GM20431 (cell line): Measurements from ENCODE around the gene FGF18.
"Not testable (repeated sequence)": the region's sequence is repeated elsewhere in the genome, so short reads cannot be mapped to it uniquely, and the experiment has no call there.

Experiments used
- in situ Hi-C: fragments of 300-500 bp; cut with MseI, MboI; formaldehyde crosslinking; loops from one replicate; pipeline ENCODE4 v1.15.0; 2020; ENCODE audit warnings: low sequenced_read_pairs; ENCODE audit not compliant: unreplicated experiment

FGF18 gene

GRCh38 chr5:171398660-171399059 is 20.8 kb upstream of the FGF18 start:
- in situ Hi-C loops = not testable (repeated sequence)

GRCh38 chr5:171400169-171400568 is 19.3 kb upstream of the FGF18 start:
- in situ Hi-C loops = loop anchor here (25.0 kb wide), 1 partner anchor 637 kb away; no protein-coding TSS in a partner anchor

- in situ Hi-C loops = loop anchor here (25.0 kb wide), 1 partner anchor 636 kb away; no protein-coding TSS in a partner anchor
Observed at GRCh38 chr5:171401167-171401947, 18.1 kb upstream of the FGF18 start.

GRCh38 chr5:171402751-171403150 is 16.7 kb upstream of the FGF18 start:
- in situ Hi-C loops = loop anchor here (25.0 kb wide), 1 partner anchor 635 kb away; no protein-coding TSS in a partner anchor

GRCh38 chr5:171405615-171406014 is 13.8 kb upstream of the FGF18 start:
- in situ Hi-C loops = loop anchor here (25.0 kb wide), 1 partner anchor 632 kb away; no protein-coding TSS in a partner anchor

- in situ Hi-C loops = loop anchor here (25.0 kb wide), 1 partner anchor 630 kb away; no protein-coding TSS in a partner anchor
Observed at GRCh38 chr5:171407234-171407633, 12.2 kb upstream of the FGF18 start.

GRCh38 chr5:171409164-171410136 is 10.0 kb upstream of the FGF18 start:
- in situ Hi-C loops = loop anchor here (25.0 kb wide), 1 partner anchor 628 kb away; no protein-coding TSS in a partner anchor

- in situ Hi-C loops = loop anchor here (25.0 kb wide), 1 partner anchor 627 kb away; no protein-coding TSS in a partner anchor
Observed at GRCh38 chr5:171410181-171410580, 9.3 kb upstream of the FGF18 start.

GRCh38 chr5:171412186-171412585 is 7.3 kb upstream of the FGF18 start:
- in situ Hi-C loops = loop anchor here (25.0 kb wide), 1 partner anchor 625 kb away; no protein-coding TSS in a partner anchor

- in situ Hi-C loops = loop anchor here (25.0 kb wide), 1 partner anchor 624 kb away; no protein-coding TSS in a partner anchor
Observed at GRCh38 chr5:171413153-171413910, 6.1 kb upstream of the FGF18 start.

GRCh38 chr5:171413993-171414392 is 5.5 kb upstream of the FGF18 start:
- in situ Hi-C loops = loop anchor here (25.0 kb wide), 1 partner anchor 623 kb away; no protein-coding TSS in a partner anchor

- in situ Hi-C loops = loop anchor here (25.0 kb wide), 1 partner anchor 622 kb away; no protein-coding TSS in a partner anchor
Observed at GRCh38 chr5:171415115-171415730, 4.2 kb upstream of the FGF18 start.

- in situ Hi-C loops = loop anchor here (25.0 kb wide), 1 partner anchor 621 kb away; no protein-coding TSS in a partner anchor
Observed at GRCh38 chr5:171416160-171417049, 3.0 kb upstream of the FGF18 start.

- in situ Hi-C loops = loop anchor here (25.0 kb wide), 1 partner anchor 619 kb away; no protein-coding TSS in a partner anchor
Observed at GRCh38 chr5:171418316-171418981, 998 bp upstream of the FGF18 start.

GRCh38 chr5:171419688-171420430 is 412 bp downstream of the FGF18 start:
- in situ Hi-C loops = loop anchor here (25.0 kb wide), 1 partner anchor 617 kb away; no protein-coding TSS in a partner anchor

- in situ Hi-C loops = loop anchor here (25.0 kb wide), 1 partner anchor 617 kb away; no protein-coding TSS in a partner anchor
Observed at GRCh38 chr5:171420431-171421241, 1.2 kb downstream of the FGF18 start.
